ENCODE results near the gene FNDC8.

The FNDC8 gene

DNA sequence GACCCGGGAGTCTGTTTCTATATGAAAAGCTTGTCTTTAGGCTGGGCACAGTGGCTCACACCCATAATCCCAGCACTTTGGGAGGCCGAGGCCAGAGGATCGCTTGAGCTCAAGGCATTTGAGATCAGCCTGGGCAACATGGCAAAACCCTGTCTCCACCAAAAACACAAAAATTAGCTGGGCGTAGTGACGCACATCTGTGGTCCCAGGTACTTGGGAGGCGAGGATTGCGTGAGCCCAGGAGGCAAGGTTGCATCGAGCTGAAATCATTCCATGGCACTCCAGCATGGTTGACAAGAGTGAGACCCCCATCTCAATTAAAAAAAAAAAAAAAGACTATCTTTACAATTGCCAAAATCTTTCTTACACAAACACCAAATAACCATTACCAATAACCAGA lies 35.3 kb upstream of the FNDC8 start:
- Histone ChIP-seq H3K27me3 (ENCODE audit: low read depth, low read length) (no peaks in the 10 kb centered on the region), H2AFZ (ENCODE audit: low read depth, low read length) (no peak overlapping the region), H3K4me3 (ENCODE audit: low read length) (no peak overlapping the region), H3K4me1 (ENCODE audit: low read length) (peaks cover 43% of the 10 kb centered on the region), H3K27ac (ENCODE audit: low read length) (no peak overlapping the region), H3K79me2 (ENCODE audit: low read length) (peaks cover 74% of the 10 kb centered on the region), H3K4me2 (ENCODE audit: low read length) (no peak overlapping the region), H3K9me3 (ENCODE audit: insufficient read depth, low read length) (no peaks in the 10 kb centered on the region), H3K9ac (ENCODE audit: low read length) (no peak overlapping the region), H3K36me3 (replicated peaks; ENCODE audit: low read depth, low read length) (no peaks in the 10 kb centered on the region), H4K20me1 (ENCODE audit: insufficient read depth, low read length) (no peaks in the 10 kb centered on the region)
- no peak for TF ChIP-seq EZH2phosphoT487 (IDR thresholded peaks at IDR 0.05; ENCODE audit: low read depth)
- TF ChIP-seq, protein P1, sequence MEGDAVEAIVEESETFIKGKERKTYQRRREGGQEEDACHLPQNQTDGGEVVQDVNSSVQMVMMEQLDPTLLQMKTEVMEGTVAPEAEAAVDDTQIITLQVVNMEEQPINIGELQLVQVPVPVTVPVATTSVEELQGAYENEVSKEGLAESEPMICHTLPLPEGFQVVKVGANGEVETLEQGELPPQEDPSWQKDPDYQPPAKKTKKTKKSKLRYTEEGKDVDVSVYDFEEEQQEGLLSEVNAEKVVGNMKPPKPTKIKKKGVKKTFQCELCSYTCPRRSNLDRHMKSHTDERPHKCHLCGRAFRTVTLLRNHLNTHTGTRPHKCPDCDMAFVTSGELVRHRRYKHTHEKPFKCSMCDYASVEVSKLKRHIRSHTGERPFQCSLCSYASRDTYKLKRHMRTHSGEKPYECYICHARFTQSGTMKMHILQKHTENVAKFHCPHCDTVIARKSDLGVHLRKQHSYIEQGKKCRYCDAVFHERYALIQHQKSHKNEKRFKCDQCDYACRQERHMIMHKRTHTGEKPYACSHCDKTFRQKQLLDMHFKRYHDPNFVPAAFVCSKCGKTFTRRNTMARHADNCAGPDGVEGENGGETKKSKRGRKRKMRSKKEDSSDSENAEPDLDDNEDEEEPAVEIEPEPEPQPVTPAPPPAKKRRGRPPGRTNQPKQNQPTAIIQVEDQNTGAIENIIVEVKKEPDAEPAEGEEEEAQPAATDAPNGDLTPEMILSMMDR (IDR thresholded peaks at IDR 0.05; ENCODE audit: low read depth, low read length): no peak

DNA sequence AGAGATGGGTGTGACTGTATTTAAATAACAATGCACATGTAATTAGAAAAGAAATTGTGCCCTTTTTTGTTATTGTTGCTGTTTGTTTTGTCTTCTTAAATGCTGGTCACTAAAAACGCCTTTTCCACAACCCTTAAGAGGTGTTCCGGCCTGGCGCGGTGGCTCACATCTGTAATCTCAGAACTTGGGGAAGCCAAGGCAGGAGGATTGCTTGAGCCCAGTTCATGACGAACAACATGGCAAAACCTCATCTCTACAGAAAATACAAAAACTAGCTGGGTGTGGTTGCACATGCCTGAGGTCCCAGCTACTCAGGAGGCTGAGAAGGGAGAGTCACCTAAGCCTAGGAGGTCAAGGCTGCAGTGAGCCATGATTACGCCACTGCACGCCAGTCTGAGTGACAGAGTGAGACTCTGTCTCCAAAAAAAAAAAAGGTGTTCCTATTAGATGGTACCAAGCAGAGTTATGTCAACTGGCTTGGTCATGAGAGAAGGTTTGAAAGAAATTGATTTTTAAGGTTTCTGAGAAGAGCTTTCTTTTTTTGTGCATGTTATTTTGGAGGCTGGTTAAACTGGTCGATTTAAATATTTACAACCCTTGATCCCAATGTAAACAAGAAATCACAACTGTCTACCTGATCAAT lies 34.4 kb upstream of the FNDC8 start:
- peak overlapping the region; percentile 91 for H3K4me3 ChIP-seq (ENCODE audit: low read length)
- no peak overlapping the region for H2AFZ ChIP-seq (ENCODE audit: low read depth, low read length)
- no peaks in the 10 kb centered on the region for H3K27me3 ChIP-seq (ENCODE audit: low read depth, low read length)
- no peaks in the 10 kb centered on the region for H3K9me3 ChIP-seq (ENCODE audit: insufficient read depth, low read length)
- TF ChIP-seq, protein P1 (IDR thresholded peaks at IDR 0.05; ENCODE audit: low read depth, low read length): no peak
- TF ChIP-seq EZH2phosphoT487 (IDR thresholded peaks at IDR 0.05; ENCODE audit: low read depth): no peak
- peak overlapping the region; percentile 86; the same call in 1 of the 2 replicates for H3K27ac ChIP-seq (ENCODE audit: low read length)
- H3K36me3 ChIP-seq (replicated peaks; ENCODE audit: low read depth, low read length): no peaks in the 10 kb centered on the region
- H3K4me1 ChIP-seq (ENCODE audit: low read length): peaks cover 34% of the 10 kb centered on the region
- H3K79me2 ChIP-seq (ENCODE audit: low read length): peaks cover 65% of the 10 kb centered on the region
- H4K20me1 ChIP-seq (ENCODE audit: insufficient read depth, low read length): no peaks in the 10 kb centered on the region
- peak overlapping the region; percentile 70 for H3K4me2 ChIP-seq (ENCODE audit: low read length)
- H3K9ac ChIP-seq (ENCODE audit: low read length): peak overlapping the region; percentile 90

GRCh38 chr17:35087731-35088355 lies 33.6 kb upstream of the FNDC8 start:
- H3K4me3 ChIP-seq (ENCODE audit: low read length): peak overlapping the region; percentile 91
- H4K20me1 ChIP-seq (ENCODE audit: insufficient read depth, low read length): no peaks in the 10 kb centered on the region
- peaks cover 26% of the 10 kb centered on the region for H3K4me1 ChIP-seq (ENCODE audit: low read length)
- no peaks in the 10 kb centered on the region for H3K36me3 ChIP-seq (replicated peaks; ENCODE audit: low read depth, low read length)
- no peak overlapping the region for H2AFZ ChIP-seq (ENCODE audit: low read depth, low read length)
- peaks cover 57% of the 10 kb centered on the region for H3K79me2 ChIP-seq (ENCODE audit: low read length)
- peak overlapping the region; percentile 86 for H3K27ac ChIP-seq (ENCODE audit: low read length)
- TF ChIP-seq, protein P1 (IDR thresholded peaks at IDR 0.05; ENCODE audit: low read depth, low read length): no peak
- no peak for TF ChIP-seq EZH2phosphoT487 (IDR thresholded peaks at IDR 0.05; ENCODE audit: low read depth)
- H3K9me3 ChIP-seq (ENCODE audit: insufficient read depth, low read length): no peaks in the 10 kb centered on the region
- peak overlapping the region; percentile 70 for H3K4me2 ChIP-seq (ENCODE audit: low read length)
- no peaks in the 10 kb centered on the region for H3K27me3 ChIP-seq (ENCODE audit: low read depth, low read length)
- peak overlapping the region; percentile 90 for H3K9ac ChIP-seq (ENCODE audit: low read length)

- H3K27ac ChIP-seq (ENCODE audit: low read length): peak overlapping the region; percentile 86
- TF ChIP-seq, protein P1 (IDR thresholded peaks at IDR 0.05; ENCODE audit: low read depth, low read length): peak; percentile 10; the same call in 1 of the 2 replicates
- no peak for TF ChIP-seq EZH2phosphoT487 (IDR thresholded peaks at IDR 0.05; ENCODE audit: low read depth)
- H3K9me3 ChIP-seq (ENCODE audit: insufficient read depth, low read length): no peaks in the 10 kb centered on the region
Observed at GRCh38 chr17:35088356-35088880, 33.0 kb upstream of the FNDC8 start.

More at GRCh38 chr17:35088356-35088880, 33.0 kb upstream of the FNDC8 start:
- Histone ChIP-seq H3K4me3 (ENCODE audit: low read length) (peak overlapping the region; percentile 91), H3K4me2 (ENCODE audit: low read length) (peak overlapping the region; percentile 70), H3K4me1 (ENCODE audit: low read length) (peaks cover 21% of the 10 kb centered on the region), H3K36me3 (replicated peaks; ENCODE audit: low read depth, low read length) (no peaks in the 10 kb centered on the region), H3K79me2 (ENCODE audit: low read length) (peaks cover 52% of the 10 kb centered on the region), H4K20me1 (ENCODE audit: insufficient read depth, low read length) (no peaks in the 10 kb centered on the region), H3K9ac (ENCODE audit: low read length) (peak overlapping the region; percentile 90), H3K27me3 (ENCODE audit: low read depth, low read length) (no peaks in the 10 kb centered on the region), H2AFZ (ENCODE audit: low read depth, low read length) (0 out of 2 replicates have a peak overlapping the region, but pooled peaks have one; percentile 3)
